ENCODE data around the gene CSPG4. TPM values are rescaled to one million over a fixed set of nuclear protein-coding genes. Genes with fewer than 3 reads are reported as not detected.

The CSPG4 gene
- polyA plus RNA-seq, 1 experiment = 5.8 TPM

DNA sequence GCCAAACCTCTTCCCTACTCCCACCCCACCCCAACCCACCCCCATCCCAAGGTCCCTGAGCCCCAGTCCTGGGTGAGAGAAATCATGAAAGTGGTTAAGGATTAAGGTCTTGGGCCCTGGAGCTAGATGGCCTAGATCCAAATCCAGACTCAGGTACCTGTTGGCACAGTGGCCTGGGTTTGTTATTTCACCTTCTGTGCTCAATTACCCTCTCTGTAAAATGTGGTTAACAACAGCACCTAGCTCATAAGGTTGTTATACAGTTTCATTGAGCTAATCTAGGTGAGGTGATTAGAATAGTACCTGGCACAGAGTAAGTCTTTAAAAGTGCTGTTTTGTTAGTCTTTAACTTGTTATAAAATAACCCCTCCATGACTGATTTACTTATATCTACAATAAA, 80.7 kb downstream of the CSPG4 start:
- Histone ChIP-seq H3K9me3 (ENCODE audit: control insufficient read depth, insufficient read depth, low read length) (no peaks in the 10 kb centered on the region), H3K4me3 (ENCODE audit: low read depth, low read length) (no peak overlapping the region), H3K27me3 (ENCODE audit: control insufficient read depth, insufficient read depth, low read length) (no peaks in the 10 kb centered on the region), H3K27ac (ENCODE audit: low read depth, low read length) (no peak overlapping the region)
- no peak for DNase-seq (ENCODE audit: low read depth, low spot score)
- TF ChIP-seq, protein P1, sequence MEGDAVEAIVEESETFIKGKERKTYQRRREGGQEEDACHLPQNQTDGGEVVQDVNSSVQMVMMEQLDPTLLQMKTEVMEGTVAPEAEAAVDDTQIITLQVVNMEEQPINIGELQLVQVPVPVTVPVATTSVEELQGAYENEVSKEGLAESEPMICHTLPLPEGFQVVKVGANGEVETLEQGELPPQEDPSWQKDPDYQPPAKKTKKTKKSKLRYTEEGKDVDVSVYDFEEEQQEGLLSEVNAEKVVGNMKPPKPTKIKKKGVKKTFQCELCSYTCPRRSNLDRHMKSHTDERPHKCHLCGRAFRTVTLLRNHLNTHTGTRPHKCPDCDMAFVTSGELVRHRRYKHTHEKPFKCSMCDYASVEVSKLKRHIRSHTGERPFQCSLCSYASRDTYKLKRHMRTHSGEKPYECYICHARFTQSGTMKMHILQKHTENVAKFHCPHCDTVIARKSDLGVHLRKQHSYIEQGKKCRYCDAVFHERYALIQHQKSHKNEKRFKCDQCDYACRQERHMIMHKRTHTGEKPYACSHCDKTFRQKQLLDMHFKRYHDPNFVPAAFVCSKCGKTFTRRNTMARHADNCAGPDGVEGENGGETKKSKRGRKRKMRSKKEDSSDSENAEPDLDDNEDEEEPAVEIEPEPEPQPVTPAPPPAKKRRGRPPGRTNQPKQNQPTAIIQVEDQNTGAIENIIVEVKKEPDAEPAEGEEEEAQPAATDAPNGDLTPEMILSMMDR (IDR thresholded peaks at IDR 0.05; ENCODE audit: low read depth, low read length) = no peak
- POLR2A ChIA-PET = no interaction called here
- CTCF ChIA-PET = no interaction called here

DNA sequence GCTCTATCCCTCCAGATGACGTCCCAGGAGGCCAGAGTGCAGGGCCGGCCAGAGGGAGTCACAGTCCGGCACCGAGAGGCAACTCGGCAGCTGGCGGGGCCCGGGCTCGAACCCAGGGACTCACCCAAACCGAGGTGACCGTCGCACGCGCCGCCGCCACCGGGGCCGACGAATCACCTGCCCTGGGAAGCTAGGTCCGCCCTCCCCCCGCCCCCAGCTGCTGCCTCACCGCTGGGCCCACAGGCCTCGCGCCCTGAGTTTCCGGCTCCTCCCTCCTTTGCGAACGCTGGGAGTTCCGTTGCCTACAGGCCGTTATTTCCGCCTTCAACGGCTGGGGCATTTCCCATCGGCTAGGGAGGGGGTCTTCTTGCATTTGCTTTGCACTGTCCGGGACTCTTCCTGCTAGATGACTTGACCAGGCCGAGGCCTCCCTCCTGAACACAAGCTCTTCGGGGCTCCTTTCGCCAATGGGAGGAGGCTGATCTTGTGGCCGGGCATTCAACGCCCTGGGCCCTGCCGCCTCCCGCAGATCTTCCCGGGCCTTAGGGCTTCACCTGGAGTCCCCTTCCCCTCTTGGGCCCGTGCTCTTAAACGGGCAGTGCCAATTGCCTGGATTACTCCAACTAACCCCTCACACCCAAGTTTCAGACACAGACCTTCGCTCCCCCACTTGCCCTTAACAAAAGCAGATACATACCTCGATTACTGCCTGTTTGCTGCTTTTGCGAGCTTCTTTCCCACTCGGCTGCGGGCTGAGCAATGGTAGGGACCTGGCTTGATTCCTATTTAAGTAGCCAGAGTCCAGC, 86.9 kb downstream of the CSPG4 start, which contains the start of gene SNUPN:
TSS of gene SNUPN (minus strand) at position 184 of the 806 bp plus-strand sequence. CDS start 4,674 bp downstream, outside the sequence.
- H3K27me3 ChIP-seq (ENCODE audit: control insufficient read depth, insufficient read depth, low read length) = no peaks in the 10 kb centered on the region
- H3K9me3 ChIP-seq (ENCODE audit: control insufficient read depth, insufficient read depth, low read length) = no peaks in the 10 kb centered on the region; the same call in 1 of the 2 replicates
- peak within 1 kb of the TSS; percentile 97 for H3K27ac ChIP-seq (ENCODE audit: low read depth, low read length)
- TF ChIP-seq, protein P1 (IDR thresholded peaks at IDR 0.05; ENCODE audit: low read depth, low read length) = no peak
- no peak for DNase-seq (ENCODE audit: low read depth, low spot score)
- ChIA-PET POLR2A (interaction anchor here (0.6 to 1.5 kb wide), 11 partner anchors 10 to 325 kb away, joined by 3 to 14 read pairs (median 4); partner anchors contain the start of genes IMP3, PTPN9 and SNX33), CTCF (interaction anchor here (0.9 to 1.2 kb wide), 2 partner anchors 11 to 22 kb away, joined by 3 to 4 read pairs; partner anchors contain the start of gene SNX33)
- H3K4me3 ChIP-seq (ENCODE audit: low read depth, low read length) = peak within 1 kb of the TSS; percentile 88

Other genes starting within 250 kb of the CSPG4 start
- 49.6 TPM in 2 replicates for gene PTPN9, start 133.5 kb downstream of the CSPG4 start, polyA plus RNA-seq (2011; rRNA removed)
- 31.1 and 36.6 TPM in 2 replicates for gene SNUPN, start 87.1 kb downstream of the CSPG4 start, polyA plus RNA-seq (2011; rRNA removed)
- gene IMP3, start 72.6 kb downstream of the CSPG4 start, polyA plus RNA-seq (2011; rRNA removed) = 38.9 and 42.3 TPM in 2 replicates
- 14.2 and 17.4 TPM in 2 replicates for gene SNX33, start 64.9 kb downstream of the CSPG4 start, polyA plus RNA-seq (2011; rRNA removed)
- 41.7 and 56.8 TPM in 2 replicates for gene UBE2Q2, start 130.6 kb upstream of the CSPG4 start, polyA plus RNA-seq (2011; rRNA removed)
- gene FBXO22, start 191.0 kb upstream of the CSPG4 start, polyA plus RNA-seq (2011; rRNA removed) = 59.8 and 68.7 TPM in 2 replicates